Mesenteric fat pad (tissue), 1 donor: Measurements from ENCODE around the gene SYT6. TPM values are rescaled to one million over a fixed set of nuclear protein-coding genes. Genes with fewer than 3 reads are reported as not detected.

Experiments used
- DNase-seq: peaks from one replicate; pipeline ENCODE4 v3.0.0-alpha.2; 2020; ENCODE audit warnings: low spot score
- total RNA-seq: library from RNA; stranded (reverse); fragmentation: NEBNext Ultra II Directional; extraction: Animal tissue kit (Norgen Biotek cat#: 25700); gene quantifications from one replicate; pipeline ENCODE4 v1.2.1, GENCODE V29; 2021
- donor health status: DM: yes; HTN: yes; CAD: no.

The SYT6 gene
- total RNA-seq, 1 donor from 2014 or later: not detected

DNA sequence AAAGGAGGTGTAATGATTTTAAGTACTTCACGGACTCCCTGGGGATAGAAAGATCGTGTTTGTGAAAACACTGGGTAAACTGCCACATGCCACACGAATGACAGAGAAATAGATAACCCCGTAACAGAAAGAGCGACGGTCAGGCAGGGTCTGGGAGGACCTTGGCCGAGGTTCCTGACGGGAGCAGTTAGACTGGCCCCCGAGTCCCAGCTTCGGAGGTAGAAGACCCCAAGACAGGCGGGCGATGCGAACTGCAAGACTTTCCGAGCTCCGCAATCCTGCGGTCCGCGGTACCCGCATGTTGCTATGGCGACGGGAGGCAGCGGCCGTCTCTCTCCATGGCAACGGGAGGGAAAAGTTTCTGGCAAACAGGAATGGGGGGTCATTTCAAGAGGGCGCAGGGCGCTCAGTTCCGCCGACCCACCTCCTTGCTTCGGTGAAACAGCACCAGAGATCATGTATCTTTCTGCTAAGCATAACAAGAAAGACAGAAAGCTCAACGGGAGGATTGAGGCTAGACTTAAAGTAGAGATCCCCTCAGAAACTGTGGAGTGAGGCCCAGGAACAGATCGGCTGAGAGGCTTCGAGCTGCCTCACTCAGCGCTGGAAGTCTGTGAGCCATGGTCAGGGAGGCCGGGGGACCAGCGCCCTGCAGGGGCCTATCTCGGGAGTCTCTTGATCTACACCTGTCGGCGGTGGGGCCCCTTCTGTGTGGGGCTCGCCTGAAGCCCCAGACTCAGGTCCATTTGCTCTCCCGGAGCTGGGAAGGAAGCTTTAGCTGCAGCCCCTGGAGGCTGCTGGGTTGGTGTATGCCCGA is 685 bp upstream of the SYT6 start:
- DNase-seq: no peak

DNA sequence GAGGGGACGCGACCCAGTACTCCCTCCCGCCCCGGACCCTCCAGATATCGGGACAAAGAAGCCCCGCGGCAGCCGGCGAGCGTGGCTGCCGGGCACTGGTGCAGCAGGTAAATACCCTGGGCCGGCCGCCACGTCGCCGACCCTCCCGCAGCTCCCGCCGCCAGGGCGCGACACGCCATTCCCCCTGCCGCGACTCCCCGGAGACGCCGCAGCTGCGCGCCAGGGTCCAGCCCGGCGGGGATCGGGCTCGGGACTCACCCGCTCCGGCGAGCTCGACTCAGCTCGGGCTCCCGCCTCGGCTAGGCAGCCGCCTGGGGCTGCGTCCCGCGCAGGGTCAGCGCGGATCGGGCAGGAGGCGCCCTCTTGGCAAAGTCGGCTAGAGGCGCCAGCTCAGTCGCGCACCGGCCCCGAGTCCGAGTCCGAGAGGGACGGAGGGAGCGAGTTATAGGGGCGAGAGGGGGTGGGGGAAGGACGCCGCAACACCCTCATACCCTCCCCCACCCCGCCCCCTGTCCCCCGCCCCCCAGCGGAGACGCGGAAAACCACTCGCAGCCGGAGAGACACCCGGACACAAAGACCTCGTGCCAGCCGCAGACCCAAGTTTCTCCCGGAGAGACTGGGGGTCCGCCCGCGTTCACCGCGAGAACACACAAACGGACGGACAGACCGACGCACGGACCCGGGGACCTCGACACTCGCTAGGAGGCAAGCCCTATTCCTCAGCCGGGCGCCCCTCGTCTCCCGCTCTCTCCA is 985 bp downstream of the SYT6 start:
- no peak for DNase-seq

DNA sequence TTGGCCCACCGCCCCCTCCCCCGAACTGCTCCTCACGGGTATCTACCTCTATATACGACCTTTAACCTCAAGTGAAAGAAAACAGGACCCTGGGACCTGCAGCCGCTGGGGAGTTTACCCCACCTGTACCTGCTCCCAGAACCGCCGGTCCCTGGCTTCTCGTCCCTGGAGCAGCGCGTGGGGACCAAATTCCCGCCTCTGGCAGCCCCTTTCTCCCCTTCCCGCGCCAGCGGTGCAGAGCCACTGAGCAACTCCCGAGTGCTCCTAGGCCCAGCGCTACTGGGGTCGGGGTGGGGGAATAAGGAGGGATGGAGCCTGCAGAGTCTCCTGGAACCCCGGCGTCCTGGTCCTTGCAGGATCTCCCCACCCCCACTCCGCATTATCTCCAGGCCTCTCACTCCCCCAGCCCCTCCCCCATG is 1.6 kb downstream of the SYT6 start:
- no peak for DNase-seq

DNA sequence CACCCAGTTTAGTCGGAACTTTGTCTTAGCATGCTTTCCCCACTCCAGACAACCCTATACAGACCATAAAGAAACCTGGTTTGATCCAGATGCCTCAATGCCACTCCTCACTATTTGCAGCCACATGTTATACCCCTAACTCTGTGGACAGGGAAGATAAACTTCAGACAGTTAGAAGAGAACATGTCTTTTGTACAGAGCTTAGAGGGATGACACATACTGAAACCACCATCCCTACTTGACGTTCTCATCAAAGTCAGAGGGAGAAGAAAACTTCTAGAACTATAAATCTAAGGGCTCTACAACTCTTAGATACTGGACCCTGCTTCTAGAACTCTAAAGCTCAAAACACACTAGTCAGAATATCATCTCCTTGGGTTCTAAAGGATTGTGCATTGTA is 3.7 kb downstream of the SYT6 start:
- no peak for DNase-seq

DNA sequence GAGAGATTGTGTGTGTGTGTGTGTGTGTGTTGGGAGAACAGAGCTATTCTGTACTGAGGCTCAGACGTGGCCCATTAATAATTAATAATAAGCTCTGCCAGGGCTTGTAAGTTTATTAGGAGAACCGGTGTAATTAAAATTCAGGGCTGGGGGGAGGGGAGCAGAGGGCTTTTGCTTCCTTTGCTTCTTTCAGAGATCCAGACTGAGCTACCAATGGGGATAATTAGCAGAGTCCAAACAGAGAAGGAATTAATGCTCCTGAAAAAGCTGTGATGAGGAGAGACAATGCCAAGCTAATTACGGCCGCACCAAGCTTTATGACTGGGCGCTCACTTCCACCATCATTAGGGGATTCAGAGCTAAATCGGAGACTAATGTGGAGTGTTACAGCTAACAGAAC is 4.5 kb downstream of the SYT6 start:
- no peak for DNase-seq

DNA sequence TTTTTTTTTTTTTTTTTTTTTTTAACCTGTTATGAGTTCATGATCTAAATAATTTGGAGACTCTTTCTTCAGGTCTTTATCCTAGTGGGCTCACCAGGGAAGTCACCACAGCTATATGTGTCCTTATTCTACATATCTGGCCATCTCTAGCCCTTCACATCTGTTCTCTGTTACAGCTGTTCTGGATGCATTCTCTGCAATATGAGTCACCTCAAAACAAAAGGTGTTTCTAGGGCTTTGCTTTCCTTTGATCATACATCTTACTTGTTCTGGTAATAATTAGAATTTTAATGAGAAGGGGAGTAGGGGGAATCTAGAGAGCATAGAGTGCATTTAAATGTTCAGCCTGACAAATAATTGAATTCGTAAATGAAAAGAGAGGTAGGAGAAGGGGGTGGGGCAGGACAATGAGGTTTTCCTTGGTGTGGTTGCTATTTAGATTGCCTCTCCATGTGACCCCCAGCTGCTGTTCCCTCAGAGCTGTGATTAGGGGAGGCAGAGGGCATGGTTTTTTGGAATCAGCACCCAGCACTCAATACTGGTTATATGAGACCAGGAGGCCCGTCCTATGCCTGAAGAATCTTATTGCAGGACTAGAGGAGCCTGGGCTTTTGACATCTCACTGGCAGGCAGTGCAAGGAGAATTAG is 8.0 kb downstream of the SYT6 start:
- DNase-seq: no peak

DNA sequence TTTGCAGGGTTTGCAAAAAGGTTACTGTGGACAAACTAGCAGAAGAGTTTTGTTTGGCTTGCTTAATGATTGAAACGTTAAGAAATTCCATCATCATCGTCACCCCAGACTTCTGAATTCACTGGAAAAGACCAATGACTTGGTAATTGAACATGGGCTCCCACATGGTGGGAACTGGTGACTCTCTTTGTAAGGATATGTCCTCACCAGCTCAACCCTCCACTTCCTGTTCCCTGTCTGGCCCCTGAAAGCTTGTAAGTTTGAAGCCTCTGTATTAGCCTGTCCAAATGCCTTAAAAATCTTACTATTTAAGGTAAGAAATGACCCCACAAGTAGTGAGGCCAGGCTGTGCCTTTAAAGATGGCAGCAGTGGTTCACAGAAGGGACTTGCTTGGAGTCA is 9.7 kb downstream of the SYT6 start:
- DNase-seq: no peak

DNA sequence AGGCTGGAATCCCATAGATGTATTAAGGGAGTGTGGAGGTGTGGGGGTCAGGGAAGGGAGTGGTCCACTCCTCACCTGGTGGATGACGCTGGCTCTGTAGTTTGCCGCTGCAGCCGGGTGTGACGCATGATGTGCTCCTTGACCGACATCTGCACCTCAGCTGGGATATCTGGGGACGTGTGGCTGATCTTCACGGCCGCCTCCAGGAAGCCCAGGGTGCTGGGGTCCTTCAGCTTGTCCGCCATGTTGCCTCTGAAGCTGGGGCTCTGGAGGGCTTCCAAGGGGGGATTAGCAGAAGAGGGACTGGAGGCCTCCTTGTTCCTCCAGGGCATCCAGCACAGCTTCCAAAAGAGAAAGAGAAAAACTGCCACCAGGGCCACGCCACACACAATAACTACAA is 14.1 kb downstream of the SYT6 start:
- no peak for DNase-seq

DNA sequence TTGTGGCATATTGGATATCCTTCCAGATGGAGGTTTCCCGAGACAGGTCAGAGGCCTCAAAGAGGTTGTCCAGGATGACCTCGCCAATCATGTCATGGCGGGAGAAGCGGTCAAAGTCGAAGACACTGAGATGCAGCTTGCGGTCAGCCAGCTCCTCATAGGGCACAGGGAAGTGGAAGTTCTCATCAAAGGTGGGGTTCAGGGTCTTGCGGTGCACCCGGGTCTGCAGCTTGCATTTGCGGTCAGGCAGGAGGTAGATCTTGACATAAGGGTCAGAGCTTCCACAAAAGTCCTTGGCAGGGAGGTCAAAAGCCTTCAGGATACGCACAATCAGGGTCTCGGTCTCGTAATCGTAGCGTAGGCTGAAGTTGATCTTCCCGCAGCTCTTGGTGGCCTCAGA is 16.2 kb downstream of the SYT6 start:
- DNase-seq: no peak

DNA sequence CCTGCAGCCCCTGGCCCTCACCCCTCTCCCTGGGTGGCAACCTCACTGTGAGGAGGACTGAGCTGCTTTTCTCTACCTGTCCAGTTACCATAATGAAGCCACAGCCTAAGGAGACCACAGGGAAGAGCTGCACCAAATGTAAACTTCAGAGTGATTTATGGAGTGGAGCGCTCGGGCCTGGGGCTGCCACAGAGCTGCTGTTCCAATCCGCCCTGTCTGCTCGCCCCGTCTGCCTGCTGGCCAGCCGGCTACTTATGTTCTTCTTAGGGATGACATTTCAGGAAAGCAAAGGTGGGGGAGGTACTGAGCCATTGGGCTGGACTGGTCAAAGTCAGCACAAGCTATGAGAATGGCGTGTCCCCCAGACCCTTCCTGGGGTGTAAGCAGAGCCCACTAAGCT is 17.9 kb downstream of the SYT6 start:
- DNase-seq: no peak

DNA sequence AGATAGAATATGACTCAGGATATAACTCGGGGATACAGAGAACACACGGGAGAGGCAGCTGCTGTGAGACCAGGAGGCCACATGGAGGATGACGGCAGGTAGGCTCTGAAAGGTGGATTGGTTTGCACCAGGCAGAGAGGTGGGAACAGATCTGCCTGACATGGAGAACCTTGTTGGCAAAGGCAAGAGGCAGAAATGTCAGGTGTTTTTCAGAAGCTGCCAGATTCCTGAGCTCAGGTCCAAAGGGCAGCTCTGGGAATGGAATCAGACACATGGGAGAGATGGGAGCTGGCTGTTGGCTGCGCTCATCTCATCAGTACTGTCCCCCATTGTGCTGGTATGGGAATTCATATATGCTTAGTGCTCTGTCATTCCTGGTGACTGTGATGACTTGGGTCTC is 19.2 kb downstream of the SYT6 start:
- DNase-seq: no peak

DNA sequence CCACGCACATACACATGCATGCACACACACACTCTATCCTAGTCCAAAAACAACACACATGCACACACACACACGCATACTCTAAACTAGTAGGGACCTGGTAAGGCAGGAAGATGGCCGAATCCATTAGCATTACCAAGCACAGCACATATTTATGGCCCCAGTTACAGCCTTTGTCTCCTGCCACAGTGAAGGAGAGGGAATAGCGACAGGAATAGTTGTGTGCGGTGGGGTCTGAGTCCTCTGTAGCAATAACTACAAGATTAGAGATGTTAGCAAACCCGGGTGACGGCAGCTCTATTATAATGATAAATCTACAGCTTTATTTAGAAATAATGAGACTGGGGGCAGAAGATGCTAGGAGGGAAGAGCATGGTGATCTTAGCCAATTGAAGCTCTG is 20.5 kb downstream of the SYT6 start:
- DNase-seq: no peak

DNA sequence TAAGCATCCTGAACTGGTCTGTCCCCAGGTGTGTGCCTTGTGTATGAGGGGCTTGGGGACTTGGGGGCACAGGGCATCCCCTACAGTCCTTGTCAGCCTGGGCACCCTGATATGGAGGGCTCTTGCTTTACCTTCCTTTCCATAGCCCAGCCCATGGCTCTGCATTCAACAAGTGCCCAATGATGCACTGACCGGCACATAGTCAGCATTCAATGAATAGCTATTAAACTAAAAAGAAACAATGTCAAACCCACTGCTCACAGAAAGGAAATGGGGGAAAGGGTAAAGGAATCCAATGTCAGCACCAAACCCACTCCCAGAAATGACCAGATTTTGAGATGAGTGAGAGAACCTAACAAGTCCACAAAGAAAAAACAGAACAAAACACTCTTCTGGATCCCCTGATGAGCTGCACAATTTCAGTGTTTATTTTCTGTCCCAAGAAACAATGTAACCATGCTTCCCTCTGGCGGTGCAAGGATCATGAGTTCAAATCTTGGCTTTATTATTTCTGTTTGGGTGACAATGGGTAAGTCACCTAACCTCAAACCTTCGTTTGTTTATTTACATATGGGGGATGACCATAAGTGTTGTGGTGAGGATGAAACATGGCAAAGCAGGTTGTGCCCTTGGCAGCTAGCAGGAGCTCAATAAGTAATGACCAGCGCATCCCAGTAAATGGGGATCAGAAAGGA is 22.0 kb downstream of the SYT6 start:
- DNase-seq: no peak

DNA sequence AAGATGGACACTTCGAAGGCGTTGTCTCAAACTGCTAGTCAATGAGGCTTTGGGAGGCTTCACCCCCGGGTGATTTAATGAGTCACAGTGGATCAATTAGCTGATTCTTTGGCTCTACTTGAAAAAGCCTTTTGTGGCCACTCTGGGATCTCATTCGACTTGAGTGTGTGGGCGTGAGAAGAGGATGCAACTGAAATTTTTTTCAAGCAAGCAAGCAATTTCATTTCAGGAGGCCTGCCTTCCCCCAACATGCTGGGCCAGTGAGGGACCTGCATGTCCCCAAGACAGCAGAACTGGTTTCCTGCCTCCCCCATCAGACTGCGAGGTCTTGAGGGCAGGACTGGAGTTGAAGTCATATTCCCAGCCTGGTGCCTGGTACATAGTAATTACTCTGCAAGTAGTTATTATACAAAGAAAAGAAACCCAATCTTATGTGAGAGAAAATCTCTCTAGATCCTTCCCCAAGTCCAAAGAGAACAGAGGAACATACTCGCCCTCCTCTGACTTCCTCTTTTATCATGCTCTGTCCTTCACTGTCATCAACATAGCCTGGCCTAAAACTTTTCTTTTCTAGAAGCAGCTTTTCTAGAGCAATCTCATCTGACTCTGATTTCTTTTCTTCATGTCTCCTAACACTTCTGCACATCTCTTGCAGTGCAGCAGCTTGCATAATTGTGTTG is 22.7 kb downstream of the SYT6 start:
- no peak for DNase-seq

DNA sequence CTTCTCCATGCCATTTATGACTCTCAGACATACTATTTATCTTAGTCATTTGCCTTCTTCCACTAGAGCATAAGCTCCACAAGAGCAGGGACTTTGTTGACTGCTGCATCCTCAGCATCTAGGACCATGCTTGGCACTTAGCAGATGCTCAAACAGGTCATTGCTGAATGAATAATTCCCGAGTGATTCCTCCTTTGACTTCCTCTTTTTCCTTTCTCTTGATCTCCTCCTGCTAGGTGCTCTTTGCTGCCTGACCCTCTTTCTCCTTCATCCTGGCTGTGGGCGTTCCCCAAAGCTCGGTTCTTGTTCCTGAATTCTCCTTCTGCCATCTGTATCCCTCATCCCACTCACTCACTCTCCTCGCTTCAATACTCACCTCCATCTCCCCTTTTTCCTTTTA is 23.5 kb downstream of the SYT6 start:
- no peak for DNase-seq

DNA sequence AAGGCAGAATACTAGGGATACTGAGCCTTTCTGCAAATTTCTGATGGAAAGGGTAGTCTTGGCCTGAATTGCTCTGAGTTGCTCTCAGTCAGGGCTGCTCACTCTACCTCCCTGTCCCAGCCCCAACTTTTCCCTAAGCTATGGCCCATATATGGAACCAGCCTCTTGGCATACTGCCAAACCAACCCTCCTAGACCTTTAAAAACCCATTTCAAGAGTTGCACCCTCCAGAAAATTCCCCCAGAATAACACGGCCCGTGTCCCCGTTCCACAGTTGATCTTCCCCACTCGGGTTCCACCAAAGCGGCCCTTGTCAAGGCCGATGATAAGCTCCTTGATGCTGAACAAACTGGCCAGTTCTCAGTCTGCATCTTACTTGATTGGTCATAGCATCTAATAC is 25.4 kb downstream of the SYT6 start:
- DNase-seq: no peak

DNA sequence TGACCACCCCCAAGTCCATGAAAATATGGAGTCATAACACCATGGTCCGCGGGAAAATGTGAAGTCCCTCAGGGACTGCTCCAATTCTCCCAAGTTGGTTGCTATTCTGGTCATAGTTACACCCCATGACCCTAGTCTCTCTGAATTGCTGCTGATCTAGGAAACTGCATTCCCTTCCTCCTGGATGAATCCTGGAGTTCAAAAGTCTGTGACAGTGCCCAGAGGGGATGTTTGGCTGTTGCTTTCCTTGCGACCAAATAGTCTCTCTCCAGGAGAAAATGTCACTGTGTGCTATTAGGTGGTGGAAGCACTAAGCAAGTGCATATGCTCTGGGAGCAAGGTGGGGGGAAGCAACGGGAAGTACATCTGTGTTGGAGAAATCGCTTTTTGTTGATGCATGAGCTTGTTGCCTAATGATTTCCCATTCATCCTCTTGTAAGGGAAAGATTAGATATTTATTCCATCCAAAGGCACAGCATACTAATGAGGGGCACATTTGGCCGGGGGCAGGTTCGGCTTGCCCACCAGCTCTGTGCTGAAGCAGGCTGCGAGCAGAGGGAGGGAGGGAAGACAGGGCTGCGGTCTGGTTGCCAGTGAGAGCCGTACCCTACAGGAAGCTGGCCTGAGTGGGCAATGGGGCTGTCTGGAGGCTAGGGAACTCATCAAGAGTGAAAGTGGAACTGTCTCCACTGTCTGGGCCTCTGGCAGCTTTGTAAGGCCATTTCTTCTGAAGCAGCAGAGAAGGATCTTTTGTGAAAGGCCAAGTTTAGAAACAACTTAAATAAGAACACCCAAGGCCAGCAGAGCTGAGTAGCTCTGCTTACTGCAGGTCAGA is 27.2 kb downstream of the SYT6 start:
- no peak for DNase-seq

DNA sequence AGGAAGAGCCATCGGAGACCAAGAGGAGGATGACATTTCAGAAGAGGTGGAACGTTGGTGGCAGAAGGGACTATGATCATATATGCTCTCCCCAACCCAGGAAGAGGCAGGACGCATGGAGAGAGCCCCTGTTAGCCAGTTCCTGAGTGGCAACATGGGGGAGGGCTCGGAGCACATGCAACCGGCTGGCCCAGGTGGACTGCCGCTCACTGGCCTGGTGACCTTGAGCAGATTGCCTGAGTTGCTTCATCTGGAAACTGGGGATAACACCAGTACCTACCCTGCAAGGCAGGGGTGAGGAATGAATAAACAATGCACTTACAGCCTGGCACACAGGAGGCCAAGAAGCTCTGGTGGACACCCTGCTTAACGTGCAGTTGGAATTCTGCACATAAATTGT is 29.0 kb downstream of the SYT6 start:
- DNase-seq: no peak

DNA sequence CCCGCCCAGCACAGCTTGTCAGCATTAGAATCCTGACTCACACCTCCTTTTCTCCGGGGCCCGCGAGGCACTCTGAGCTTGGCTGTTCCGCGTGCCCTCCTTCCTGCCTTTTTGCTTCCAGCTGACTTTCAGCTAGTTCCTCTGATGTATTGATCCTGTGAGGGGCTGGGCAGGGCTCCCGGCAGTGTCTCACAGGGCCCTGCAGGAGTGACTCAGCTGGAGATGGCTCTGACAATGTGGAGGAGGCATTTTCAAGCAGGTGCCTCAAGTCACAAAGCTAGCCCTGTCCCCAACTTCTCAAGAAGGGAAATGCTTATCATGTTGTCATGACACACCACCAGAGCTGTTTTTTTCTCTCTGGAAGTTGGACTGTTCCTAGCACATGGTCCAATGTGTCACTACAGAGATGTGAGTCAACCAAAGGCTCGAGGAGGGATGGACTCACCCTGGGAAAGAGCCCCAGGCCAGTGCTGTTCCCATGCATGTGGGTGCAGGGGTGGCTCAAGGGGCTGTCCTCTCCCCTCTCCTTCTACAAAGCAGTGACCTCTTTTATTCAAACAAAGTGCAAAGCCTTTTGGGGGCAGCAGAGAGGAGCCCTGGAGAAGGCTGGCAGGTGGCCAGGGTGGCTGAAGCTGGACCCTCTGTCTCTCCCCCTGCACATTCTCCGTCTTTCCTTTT is 30.6 kb downstream of the SYT6 start:
- DNase-seq: no peak
